Ishikawa (cell line): ENCODE measurements around the gene PRDM16.

Experiments
- CEBPB ChIP-seq: IDR thresholded peaks from 2 replicates; pipeline ENCODE4 v1.6.1; 2012
- CREB1 ChIP-seq: IDR thresholded peaks from 2 replicates; pipeline ENCODE4 v1.6.1; 2012; ENCODE audit warnings: low read depth
- EGR1 ChIP-seq: IDR thresholded peaks from 2 replicates; pipeline ENCODE4 v1.6.1; 2012
- EP300 ChIP-seq: IDR thresholded peaks from 2 replicates; pipeline ENCODE4 v1.6.1; 2012; ENCODE audit warnings: borderline replicate concordance
- FOXM1 ChIP-seq: IDR thresholded peaks from 2 replicates; pipeline ENCODE4 v1.6.1; 2012; ENCODE audit warnings: low read depth, borderline replicate concordance
- NFIC ChIP-seq: IDR thresholded peaks from 2 replicates; pipeline ENCODE4 v1.6.1; 2012
- RAD21 ChIP-seq: IDR thresholded peaks from 2 replicates; pipeline ENCODE4 v1.6.1; 2012; ENCODE audit warnings: low read depth
- TAF1 ChIP-seq: IDR thresholded peaks from 2 replicates; pipeline ENCODE4 v1.6.1; 2012; ENCODE audit warnings: low read depth, mild to moderate bottlenecking
- TCF12 ChIP-seq: IDR thresholded peaks from 2 replicates; pipeline ENCODE4 v1.6.1; 2012; ENCODE audit warnings: low read depth
- TEAD4 ChIP-seq: IDR thresholded peaks from 2 replicates; pipeline ENCODE4 v1.6.1; 2012
- YY1 ChIP-seq: IDR thresholded peaks from 2 replicates; pipeline ENCODE4 v1.6.1; 2012; ENCODE audit warnings: low read depth
- ZBTB7A ChIP-seq: IDR thresholded peaks from 2 replicates; pipeline ENCODE4 v1.6.1; 2012; ENCODE audit warnings: low read depth
- TF ChIP-seq, protein P1 (sequence below): IDR thresholded peaks from 2 replicates; pipeline ENCODE4 v1.6.1; 2012
- TF ChIP-seq, protein P2 (sequence below): IDR thresholded peaks from 2 replicates; pipeline ENCODE4 v1.6.1; 2012; ENCODE audit warnings: low read depth, mild to moderate bottlenecking
- TF ChIP-seq, protein P3 (sequence below): IDR thresholded peaks from 2 replicates; pipeline ENCODE4 v1.6.1; 2012

Gene PRDM16

DNA sequence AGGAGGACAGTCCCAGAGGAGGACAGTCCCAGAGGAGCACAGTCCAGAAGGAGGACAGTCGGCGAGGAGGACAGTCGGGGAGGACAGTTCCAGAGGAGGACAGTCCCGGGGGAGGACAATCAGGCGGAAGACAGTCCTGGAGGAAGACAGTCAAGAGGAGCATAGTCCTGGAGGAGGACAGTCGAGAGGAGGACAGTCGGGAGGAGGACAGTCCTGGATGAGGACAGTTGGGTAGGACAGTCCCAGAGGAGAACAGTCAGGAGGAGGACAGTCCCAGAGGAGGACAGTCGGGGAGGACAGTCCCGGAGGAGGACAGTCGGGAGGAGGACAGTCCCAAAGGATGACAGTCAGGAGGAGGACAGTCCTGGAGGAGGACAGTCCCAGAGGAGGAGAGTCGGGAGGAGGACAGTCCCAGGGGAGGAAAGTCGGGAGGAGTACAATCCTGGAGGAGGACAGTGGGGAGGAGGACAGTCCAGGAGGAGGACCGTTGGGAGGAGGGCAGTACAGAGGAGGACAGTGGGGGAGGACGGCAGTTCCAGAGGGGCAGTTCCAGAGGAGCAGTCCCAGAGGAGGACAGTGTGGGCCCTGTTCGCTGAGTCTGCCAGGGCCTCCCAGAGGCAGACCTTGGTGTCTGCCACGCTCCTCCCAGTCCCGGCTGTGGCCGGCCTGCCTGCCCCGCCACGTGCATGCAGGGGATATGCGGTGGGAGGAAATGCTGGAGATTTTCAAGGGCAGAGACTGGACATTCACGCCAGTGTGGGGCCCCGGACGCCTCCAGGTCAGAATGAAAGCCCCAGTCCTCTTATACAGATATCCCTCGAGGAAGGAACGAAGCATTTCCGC is 201.6 kb downstream of the PRDM16 start:
- TF ChIP-seq, protein P1, sequence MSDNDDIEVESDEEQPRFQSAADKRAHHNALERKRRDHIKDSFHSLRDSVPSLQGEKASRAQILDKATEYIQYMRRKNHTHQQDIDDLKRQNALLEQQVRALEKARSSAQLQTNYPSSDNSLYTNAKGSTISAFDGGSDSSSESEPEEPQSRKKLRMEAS, result no peak
- no peak for TF ChIP-seq ZBTB7A
- TF ChIP-seq, protein P2, sequence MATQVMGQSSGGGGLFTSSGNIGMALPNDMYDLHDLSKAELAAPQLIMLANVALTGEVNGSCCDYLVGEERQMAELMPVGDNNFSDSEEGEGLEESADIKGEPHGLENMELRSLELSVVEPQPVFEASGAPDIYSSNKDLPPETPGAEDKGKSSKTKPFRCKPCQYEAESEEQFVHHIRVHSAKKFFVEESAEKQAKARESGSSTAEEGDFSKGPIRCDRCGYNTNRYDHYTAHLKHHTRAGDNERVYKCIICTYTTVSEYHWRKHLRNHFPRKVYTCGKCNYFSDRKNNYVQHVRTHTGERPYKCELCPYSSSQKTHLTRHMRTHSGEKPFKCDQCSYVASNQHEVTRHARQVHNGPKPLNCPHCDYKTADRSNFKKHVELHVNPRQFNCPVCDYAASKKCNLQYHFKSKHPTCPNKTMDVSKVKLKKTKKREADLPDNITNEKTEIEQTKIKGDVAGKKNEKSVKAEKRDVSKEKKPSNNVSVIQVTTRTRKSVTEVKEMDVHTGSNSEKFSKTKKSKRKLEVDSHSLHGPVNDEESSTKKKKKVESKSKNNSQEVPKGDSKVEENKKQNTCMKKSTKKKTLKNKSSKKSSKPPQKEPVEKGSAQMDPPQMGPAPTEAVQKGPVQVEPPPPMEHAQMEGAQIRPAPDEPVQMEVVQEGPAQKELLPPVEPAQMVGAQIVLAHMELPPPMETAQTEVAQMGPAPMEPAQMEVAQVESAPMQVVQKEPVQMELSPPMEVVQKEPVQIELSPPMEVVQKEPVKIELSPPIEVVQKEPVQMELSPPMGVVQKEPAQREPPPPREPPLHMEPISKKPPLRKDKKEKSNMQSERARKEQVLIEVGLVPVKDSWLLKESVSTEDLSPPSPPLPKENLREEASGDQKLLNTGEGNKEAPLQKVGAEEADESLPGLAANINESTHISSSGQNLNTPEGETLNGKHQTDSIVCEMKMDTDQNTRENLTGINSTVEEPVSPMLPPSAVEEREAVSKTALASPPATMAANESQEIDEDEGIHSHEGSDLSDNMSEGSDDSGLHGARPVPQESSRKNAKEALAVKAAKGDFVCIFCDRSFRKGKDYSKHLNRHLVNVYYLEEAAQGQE, result no peak
- no peak for TF ChIP-seq RAD21
- TF ChIP-seq YY1, result no peak
- TF ChIP-seq TAF1, result no peak
- no peak for TF ChIP-seq TEAD4
- TF ChIP-seq, protein P3, sequence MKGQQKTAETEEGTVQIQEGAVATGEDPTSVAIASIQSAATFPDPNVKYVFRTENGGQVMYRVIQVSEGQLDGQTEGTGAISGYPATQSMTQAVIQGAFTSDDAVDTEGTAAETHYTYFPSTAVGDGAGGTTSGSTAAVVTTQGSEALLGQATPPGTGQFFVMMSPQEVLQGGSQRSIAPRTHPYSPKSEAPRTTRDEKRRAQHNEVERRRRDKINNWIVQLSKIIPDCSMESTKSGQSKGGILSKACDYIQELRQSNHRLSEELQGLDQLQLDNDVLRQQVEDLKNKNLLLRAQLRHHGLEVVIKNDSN, result no peak

DNA sequence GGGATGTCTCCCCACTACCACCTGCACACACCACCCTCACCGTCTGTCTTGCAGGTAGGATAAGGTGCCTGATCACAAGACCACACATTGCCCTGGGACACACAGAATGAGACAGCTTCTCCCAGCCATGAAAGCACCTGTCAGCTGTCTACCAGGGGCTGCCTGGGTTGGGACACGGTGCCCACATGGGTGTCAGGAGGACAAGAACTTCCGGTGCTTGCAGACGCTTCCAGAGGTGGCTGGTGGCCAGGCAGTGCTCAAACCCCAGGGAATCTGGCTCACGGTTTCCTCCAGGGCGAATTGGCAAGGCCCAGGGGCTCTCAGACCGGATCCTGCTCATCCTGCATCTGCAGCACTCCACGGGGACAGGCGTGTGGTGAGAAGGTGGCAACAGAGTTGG is 202.9 kb downstream of the PRDM16 start:
- TF ChIP-seq FOXM1 (no peak), RAD21 (no peak), TCF12 (no peak), ZBTB7A (no peak), TEAD4 (no peak), CREB1 (no peak)
- TF ChIP-seq, protein P1, result no peak

DNA sequence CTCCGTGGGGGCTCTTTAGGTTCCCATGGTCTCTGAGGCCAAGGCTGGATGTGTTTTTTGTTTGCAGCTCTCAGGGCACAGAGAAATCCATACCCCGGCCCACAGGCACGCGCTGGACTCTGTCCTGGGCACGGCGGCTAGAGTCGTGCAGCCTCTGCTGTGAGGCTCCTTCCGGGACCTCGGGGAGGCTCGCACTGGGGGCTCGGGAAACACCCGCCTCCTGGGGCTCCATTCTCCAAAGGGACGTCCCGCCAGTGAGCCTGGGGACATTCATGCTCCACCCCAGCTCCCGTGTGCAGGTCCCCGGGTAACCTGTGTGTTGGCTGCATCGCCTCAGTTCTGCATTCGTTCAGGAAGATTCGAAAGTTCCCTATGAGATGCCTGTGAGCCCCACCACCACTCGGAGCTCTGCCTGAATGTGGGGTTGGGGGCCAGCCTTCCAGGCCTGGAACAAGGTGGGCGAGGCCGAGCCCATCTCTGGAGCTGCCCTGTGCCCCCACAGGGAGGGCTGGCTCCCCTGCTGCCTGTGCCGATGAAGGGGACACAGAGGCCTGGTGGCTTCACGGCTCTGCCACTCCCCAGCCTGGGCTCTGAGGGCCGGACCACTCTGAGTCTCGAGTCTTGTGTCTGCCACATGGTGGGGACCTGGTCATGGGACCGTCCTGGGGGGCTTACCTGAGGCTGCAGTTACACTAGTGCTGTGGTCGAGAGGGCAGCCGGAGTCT is 203.5 kb downstream of the PRDM16 start:
- TF ChIP-seq CREB1 (no peak), NFIC (no peak), EGR1 (no peak), CEBPB (no peak), YY1 (no peak), FOXM1 (no peak), EP300 (no peak), TAF1 (no peak), TCF12 (no peak), RAD21 (no peak), TEAD4 (no peak), ZBTB7A (no peak)
- TF ChIP-seq, protein P2, result no peak
- TF ChIP-seq, protein P1, result no peak
- TF ChIP-seq, protein P3, result no peak

DNA sequence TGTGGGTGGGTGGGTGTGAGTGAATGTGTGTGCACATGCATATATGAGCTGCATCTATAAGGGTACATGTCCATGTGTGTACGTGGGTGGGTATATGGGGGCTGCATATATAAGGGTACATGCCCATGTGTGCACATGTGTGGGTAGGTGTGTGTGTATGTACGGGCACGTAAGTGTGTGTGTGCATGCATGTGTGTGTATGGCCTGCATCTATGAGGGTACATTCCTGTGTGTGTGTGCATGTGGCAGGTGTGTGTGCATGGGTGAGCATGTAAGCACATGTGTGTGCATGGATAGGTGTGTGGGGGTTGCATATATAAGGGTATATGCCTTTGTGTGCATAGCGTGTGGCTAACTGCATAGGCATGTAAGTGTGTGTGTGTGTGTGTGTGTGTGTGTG is 204.4 kb downstream of the PRDM16 start:
- TF ChIP-seq EGR1 (no peak), EP300 (no peak), YY1 (no peak), ZBTB7A (no peak), TCF12 (no peak)
- TF ChIP-seq, protein P2, result no peak
